ENCODE data around the gene CDC42. TPM values are rescaled to one million over a fixed set of nuclear protein-coding genes. Genes with fewer than 3 reads are reported as not detected.
"Not testable (repeated sequence)": the region's sequence is repeated elsewhere in the genome, so short reads cannot be mapped to it uniquely, and the experiment has no call there.

Gene CDC42
- total and polyA plus RNA-seq, 2 experiments from 2014 or later = 119 to 184 TPM

DNA sequence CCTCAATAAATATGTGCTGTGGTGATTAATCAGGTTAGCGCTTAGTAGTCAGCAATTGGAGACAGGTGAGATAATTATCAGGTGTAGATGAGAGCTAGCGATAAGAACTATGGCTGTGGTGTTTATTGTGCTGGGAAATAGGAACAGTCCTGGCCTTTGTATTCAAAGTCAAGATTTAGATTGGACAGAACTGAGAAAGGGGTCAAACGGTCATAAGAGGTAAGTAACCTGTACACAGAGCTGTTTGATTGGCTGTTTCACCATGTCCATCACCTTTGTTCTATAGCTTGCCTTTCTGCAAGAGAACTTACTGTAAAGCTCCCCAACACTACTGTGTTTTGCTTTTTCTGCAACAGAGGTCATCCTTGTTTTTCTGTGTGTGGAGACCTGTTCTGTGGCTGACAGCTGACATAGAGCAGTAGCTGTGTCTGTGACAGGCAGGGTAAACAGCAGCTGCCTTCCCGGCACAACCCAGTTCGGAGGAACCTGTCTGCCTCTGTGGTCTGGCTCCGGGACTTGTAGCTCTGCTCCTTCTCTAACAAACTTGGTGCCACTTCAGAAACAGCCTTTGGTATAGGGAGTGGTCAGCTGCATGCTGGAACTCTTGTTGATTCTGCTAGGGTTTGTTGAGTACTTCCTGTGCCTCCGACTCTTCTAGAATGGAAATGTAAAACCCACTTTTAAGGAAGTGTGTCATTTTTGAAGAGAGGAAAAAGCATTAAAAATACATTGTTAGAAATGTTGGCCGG is 21.1 kb upstream of the CDC42 start:
- Histone ChIP-seq H4K20me1 (replicated peaks; ENCODE audit: insufficient read depth) (no peaks in the 10 kb centered on the region), H3K4me1 (ENCODE audit: insufficient read depth) (peaks cover under 1% of the 10 kb centered on the region; the same call in 1 of the 2 replicates), H3K4me2 (no peak overlapping the region), H3K27ac (ENCODE audit: low read depth) (0 out of 2 replicates have a peak overlapping the region, but pooled peaks have one; percentile 32), H3K79me2 (replicated peaks; ENCODE audit: insufficient read depth) (peaks cover 11% of the 10 kb centered on the region), H3K36me3 (ENCODE audit: insufficient read depth) (no peaks in the 10 kb centered on the region), H3K27me3 (ENCODE audit: insufficient read depth) (no peaks in the 10 kb centered on the region), H3F3A (replicated peaks; ENCODE audit: low read depth) (no peaks in the 10 kb centered on the region), H3K9me2 (ENCODE audit: insufficient read depth) (no peaks in the 10 kb centered on the region), H3K4me3 (no peak overlapping the region), H2AFZ (no peak overlapping the region)
- peaks cover 2% of the 10 kb centered on the region; the same call in 2 of the 3 replicates for H3K4me1 Mint-ChIP-seq
- H3K27me3 Mint-ChIP-seq (ENCODE audit: insufficient read depth, low read depth, poor library complexity) = no peaks in the 10 kb centered on the region
- no peak for DNase-seq (ENCODE audit: low spot score)
- ATAC-seq = no peak
- H3K4me3 Mint-ChIP-seq = no peak overlapping the region
- TF ChIP-seq, protein P1, sequence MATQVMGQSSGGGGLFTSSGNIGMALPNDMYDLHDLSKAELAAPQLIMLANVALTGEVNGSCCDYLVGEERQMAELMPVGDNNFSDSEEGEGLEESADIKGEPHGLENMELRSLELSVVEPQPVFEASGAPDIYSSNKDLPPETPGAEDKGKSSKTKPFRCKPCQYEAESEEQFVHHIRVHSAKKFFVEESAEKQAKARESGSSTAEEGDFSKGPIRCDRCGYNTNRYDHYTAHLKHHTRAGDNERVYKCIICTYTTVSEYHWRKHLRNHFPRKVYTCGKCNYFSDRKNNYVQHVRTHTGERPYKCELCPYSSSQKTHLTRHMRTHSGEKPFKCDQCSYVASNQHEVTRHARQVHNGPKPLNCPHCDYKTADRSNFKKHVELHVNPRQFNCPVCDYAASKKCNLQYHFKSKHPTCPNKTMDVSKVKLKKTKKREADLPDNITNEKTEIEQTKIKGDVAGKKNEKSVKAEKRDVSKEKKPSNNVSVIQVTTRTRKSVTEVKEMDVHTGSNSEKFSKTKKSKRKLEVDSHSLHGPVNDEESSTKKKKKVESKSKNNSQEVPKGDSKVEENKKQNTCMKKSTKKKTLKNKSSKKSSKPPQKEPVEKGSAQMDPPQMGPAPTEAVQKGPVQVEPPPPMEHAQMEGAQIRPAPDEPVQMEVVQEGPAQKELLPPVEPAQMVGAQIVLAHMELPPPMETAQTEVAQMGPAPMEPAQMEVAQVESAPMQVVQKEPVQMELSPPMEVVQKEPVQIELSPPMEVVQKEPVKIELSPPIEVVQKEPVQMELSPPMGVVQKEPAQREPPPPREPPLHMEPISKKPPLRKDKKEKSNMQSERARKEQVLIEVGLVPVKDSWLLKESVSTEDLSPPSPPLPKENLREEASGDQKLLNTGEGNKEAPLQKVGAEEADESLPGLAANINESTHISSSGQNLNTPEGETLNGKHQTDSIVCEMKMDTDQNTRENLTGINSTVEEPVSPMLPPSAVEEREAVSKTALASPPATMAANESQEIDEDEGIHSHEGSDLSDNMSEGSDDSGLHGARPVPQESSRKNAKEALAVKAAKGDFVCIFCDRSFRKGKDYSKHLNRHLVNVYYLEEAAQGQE (IDR thresholded peaks at IDR 0.05; ENCODE audit: unreplicated experiment) = no peak
- TF ChIP-seq JUNB (IDR thresholded peaks at IDR 0.05; ENCODE audit: unreplicated experiment) (no peak), POLR2AphosphoS5 (IDR thresholded peaks at IDR 0.05; ENCODE audit: low read depth) (no peak), CREB1 (CRISPR knock-in tag; IDR thresholded peaks at IDR 0.05; ENCODE audit: low read depth) (no peak), STAT1 (IDR thresholded peaks at IDR 0.05; ENCODE audit: unreplicated experiment) (no peak), ZNF331 (CRISPR knock-in tag; IDR thresholded peaks at IDR 0.05; ENCODE audit: low read depth) (no peak), EZH2 (IDR thresholded peaks at IDR 0.05; ENCODE audit: low read depth, unreplicated experiment) (no peak), ZNF114 (CRISPR knock-in tag; IDR thresholded peaks at IDR 0.05) (no peak), NANOG (IDR thresholded peaks at IDR 0.05; ENCODE audit: borderline replicate concordance) (no peak)
- TF ChIP-seq, protein P2, sequence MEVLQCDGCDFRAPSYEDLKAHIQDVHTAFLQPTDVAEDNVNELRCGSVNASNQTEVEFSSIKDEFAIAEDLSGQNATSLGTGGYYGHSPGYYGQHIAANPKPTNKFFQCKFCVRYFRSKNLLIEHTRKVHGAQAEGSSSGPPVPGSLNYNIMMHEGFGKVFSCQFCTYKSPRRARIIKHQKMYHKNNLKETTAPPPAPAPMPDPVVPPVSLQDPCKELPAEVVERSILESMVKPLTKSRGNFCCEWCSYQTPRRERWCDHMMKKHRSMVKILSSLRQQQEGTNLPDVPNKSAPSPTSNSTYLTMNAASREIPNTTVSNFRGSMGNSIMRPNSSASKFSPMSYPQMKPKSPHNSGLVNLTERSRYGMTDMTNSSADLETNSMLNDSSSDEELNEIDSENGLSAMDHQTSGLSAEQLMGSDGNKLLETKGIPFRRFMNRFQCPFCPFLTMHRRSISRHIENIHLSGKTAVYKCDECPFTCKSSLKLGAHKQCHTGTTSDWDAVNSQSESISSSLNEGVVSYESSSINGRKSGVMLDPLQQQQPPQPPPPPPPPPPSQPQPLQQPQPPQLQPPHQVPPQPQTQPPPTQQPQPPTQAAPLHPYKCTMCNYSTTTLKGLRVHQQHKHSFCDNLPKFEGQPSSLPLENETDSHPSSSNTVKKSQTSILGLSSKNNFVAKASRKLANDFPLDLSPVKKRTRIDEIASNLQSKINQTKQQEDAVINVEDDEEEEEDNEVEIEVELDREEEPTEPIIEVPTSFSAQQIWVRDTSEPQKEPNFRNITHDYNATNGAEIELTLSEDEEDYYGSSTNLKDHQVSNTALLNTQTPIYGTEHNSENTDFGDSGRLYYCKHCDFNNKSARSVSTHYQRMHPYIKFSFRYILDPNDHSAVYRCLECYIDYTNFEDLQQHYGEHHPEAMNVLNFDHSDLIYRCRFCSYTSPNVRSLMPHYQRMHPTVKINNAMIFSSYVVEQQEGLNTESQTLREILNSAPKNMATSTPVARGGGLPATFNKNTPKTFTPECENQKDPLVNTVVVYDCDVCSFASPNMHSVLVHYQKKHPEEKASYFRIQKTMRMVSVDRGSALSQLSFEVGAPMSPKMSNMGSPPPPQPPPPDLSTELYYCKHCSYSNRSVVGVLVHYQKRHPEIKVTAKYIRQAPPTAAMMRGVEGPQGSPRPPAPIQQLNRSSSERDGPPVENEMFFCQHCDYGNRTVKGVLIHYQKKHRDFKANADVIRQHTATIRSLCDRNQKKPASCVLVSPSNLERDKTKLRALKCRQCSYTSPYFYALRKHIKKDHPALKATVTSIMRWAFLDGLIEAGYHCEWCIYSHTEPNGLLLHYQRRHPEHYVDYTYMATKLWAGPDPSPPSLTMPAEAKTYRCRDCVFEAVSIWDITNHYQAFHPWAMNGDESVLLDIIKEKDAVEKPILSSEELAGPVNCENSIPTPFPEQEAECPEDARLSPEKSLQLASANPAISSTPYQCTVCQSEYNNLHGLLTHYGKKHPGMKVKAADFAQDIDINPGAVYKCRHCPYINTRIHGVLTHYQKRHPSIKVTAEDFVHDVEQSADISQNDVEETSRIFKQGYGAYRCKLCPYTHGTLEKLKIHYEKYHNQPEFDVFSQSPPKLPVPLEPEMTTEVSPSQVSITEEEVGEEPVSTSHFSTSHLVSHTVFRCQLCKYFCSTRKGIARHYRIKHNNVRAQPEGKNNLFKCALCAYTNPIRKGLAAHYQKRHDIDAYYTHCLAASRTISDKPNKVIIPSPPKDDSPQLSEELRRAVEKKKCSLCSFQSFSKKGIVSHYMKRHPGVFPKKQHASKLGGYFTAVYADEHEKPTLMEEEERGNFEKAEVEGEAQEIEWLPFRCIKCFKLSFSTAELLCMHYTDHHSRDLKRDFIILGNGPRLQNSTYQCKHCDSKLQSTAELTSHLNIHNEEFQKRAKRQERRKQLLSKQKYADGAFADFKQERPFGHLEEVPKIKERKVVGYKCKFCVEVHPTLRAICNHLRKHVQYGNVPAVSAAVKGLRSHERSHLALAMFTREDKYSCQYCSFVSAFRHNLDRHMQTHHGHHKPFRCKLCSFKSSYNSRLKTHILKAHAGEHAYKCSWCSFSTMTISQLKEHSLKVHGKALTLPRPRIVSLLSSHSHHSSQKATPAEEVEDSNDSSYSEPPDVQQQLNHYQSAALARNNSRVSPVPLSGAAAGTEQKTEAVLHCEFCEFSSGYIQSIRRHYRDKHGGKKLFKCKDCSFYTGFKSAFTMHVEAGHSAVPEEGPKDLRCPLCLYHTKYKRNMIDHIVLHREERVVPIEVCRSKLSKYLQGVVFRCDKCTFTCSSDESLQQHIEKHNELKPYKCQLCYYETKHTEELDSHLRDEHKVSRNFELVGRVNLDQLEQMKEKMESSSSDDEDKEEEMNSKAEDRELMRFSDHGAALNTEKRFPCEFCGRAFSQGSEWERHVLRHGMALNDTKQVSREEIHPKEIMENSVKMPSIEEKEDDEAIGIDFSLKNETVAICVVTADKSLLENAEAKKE (CRISPR knock-in tag; IDR thresholded peaks at IDR 0.05) = no peak
- TF ChIP-seq, protein P3, sequence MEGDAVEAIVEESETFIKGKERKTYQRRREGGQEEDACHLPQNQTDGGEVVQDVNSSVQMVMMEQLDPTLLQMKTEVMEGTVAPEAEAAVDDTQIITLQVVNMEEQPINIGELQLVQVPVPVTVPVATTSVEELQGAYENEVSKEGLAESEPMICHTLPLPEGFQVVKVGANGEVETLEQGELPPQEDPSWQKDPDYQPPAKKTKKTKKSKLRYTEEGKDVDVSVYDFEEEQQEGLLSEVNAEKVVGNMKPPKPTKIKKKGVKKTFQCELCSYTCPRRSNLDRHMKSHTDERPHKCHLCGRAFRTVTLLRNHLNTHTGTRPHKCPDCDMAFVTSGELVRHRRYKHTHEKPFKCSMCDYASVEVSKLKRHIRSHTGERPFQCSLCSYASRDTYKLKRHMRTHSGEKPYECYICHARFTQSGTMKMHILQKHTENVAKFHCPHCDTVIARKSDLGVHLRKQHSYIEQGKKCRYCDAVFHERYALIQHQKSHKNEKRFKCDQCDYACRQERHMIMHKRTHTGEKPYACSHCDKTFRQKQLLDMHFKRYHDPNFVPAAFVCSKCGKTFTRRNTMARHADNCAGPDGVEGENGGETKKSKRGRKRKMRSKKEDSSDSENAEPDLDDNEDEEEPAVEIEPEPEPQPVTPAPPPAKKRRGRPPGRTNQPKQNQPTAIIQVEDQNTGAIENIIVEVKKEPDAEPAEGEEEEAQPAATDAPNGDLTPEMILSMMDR (conservative IDR thresholded peaks at IDR 0.05; ENCODE audit: low read depth in 2 of 2) = no peak
- no peak overlapping the region for H3K27ac Mint-ChIP-seq
- no peaks in the 10 kb centered on the region for H3K9me3 Mint-ChIP-seq
- peaks cover 6% of the 10 kb centered on the region; the same call in 1 of the 3 replicates for H3K36me3 Mint-ChIP-seq (ENCODE audit: low read depth)

DNA sequence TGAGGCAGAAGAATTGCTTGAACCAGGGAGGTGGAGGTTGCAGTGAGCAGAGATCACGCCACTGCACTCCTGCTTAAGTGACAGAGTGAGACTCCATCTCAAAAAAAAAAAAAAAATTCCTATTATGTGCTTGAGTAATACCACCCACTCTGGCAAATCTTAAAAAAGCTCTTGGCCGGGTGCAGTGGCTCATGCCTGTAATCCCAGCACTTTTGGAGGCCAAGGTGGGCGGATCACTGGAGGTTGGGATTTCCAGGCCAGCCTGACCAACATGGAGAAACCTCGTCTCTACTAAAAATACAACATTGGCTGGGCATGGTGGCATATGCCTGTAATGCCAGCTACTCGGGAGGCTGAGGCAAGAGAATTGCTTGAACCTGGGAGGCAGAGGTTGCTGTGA is 17.7 kb upstream of the CDC42 start:
- H3K27ac Mint-ChIP-seq; H3K9me3 Mint-ChIP-seq; H3K9me2 ChIP-seq (ENCODE audit: insufficient read depth); H3K4me3 ChIP-seq; H2AFZ ChIP-seq; DNase-seq (ENCODE audit: low spot score); H3K27me3 Mint-ChIP-seq (ENCODE audit: insufficient read depth, low read depth, poor library complexity); H3K79me2 ChIP-seq (replicated peaks; ENCODE audit: insufficient read depth); H3K4me2 ChIP-seq; H3K4me3 Mint-ChIP-seq; H3K36me3 Mint-ChIP-seq (ENCODE audit: low read depth); H3K27ac ChIP-seq (ENCODE audit: low read depth); H3K27me3 ChIP-seq (ENCODE audit: insufficient read depth); H3K4me1 Mint-ChIP-seq; H3K36me3 ChIP-seq (ENCODE audit: insufficient read depth); ATAC-seq; H4K20me1 ChIP-seq (replicated peaks; ENCODE audit: insufficient read depth); H3F3A ChIP-seq (replicated peaks; ENCODE audit: low read depth): not testable (repeated sequence)
- peaks cover 16% of the 10 kb centered on the region; the same call in 1 of the 2 replicates for H3K4me1 ChIP-seq (ENCODE audit: insufficient read depth)
